Gastrocnemius medialis (tissue), 4 donors: ENCODE data around the gene PPP1R27. TPM values are rescaled to one million over a fixed set of nuclear protein-coding genes. Genes with fewer than 3 reads are reported as not detected.

ENCODE experiments used
- ATAC-seq, 2 donors: fragments of 150-250 bp; one replicate each; pipeline ENCODE4 v1.9.1; 2016
- DNase-seq, 2 donors: peaks; one replicate each; pipeline ENCODE4 v3.0.0-alpha.2; 2019
- H3K27ac ChIP-seq, 4 donors: fragments of 200-600 bp; sonication (generic); 1 replicate in 1 of 4; 2 replicates in 3 of 4; pipeline ENCODE4 v1.5.1; 2016 to 2018; ENCODE audit warnings: mild to moderate bottlenecking in 2 of 4, moderate library complexity in 1 of 4
- H3K27me3 ChIP-seq, 3 donors: fragments of 200-600 bp; sonication (generic) in 2 of 3; 1 replicate in 1 of 3; 2 replicates in 2 of 3; pipeline versions ENCODE4 v1.5.1 to v1.6.0; 2016 to 2019; ENCODE audit warnings: mild to moderate bottlenecking in 1 of 3, moderate library complexity in 1 of 3
- H3K36me3 ChIP-seq, 2 donors: fragments of 200-600 bp; sonication (generic) in 1 of 2; one replicate each; pipeline ENCODE4 v1.5.1; 2017 to 2018
- H3K4me1 ChIP-seq, 2 donors: fragments of 200-600 bp; sonication (generic) in 1 of 2; one replicate each; pipeline ENCODE4 v1.5.1; 2016 to 2017; ENCODE audit warnings: mild to moderate bottlenecking in 2 of 2
- H3K4me3 ChIP-seq, 4 donors: fragments of 200-600 bp; sonication (generic) in 3 of 4; 1 replicate in 1 of 4; 2 replicates in 3 of 4; pipeline ENCODE4 v1.5.1; 2016 to 2019; ENCODE audit warnings: mild to moderate bottlenecking in 2 of 4
- H3K9me3 ChIP-seq, 3 donors: fragments of 200-600 bp; sonication (generic) in 2 of 3; 1 replicate in 1 of 3; 2 replicates in 2 of 3; pipeline ENCODE4 v1.5.1; 2016 to 2019
- CTCF ChIP-seq, 5 experiments: fragments of 450-650 bp in 3 of 5; fragments of 200-600 bp in 2 of 5; sonication (generic) in 2 of 5; IDR thresholded peaks in 4 of 5; conservative IDR thresholded peaks in 1 of 5; 1 replicate in 4 of 5; 2 replicates in 1 of 5; pipeline ENCODE4 v1.5.1; 2016 to 2019; ENCODE audit warnings: antibody characterized with exemption in 5 of 5, mild to moderate bottlenecking in 3 of 5, moderate library complexity in 3 of 5
- POLR2A ChIP-seq, 2 donors: fragments of 450-650 bp; IDR thresholded peaks; one replicate each; pipeline ENCODE4 v1.6.1; 2017; ENCODE audit warnings: antibody characterized with exemption in 2 of 2, mild to moderate bottlenecking in 2 of 2, moderate library complexity in 2 of 2
- in situ Hi-C, 4 donors: fragments of 200-750 bp; cut with MboI; loops; one replicate each; pipeline versions ENCODE4 v1.15.0 to v1.8.0; 2017; ENCODE audit warnings: low sequenced_read_pairs in 4 of 4
- intact Hi-C: fragments of 100-400 bp; cut with DNase I; formaldehyde crosslinking; loops from one replicate; pipeline ENCODE4 v1.15.1; 2023; ENCODE audit warnings: low total_unique reads
- total RNA-seq, 4 donors: library from RNA; depleted of rRNA; stranded (reverse); fragments of >200 nt; gene quantifications; one replicate each; pipeline versions ENCODE4 v1.1.0 to v1.2.3, GENCODE V29; 2016

Gene PPP1R27
- total RNA-seq, 4 donors from 2014 or later, result 245 to 708 (median 400) TPM

- intact Hi-C loops (no loop called here), in situ Hi-C loops (no loop called here)
- no peak for TF ChIP-seq CTCF (IDR thresholded peaks at IDR 0.05 in 4 of 5, conservative IDR thresholded peaks at IDR 0.05 in 1 of 5)
- peak in 1 of 2 donors; percentile 13 for TF ChIP-seq POLR2A (IDR thresholded peaks at IDR 0.05)
- Histone ChIP-seq H3K36me3 (peaks cover 0 to 48% of the 10 kb centered on the region in 2 donors), H3K27me3 (no peaks in the 10 kb centered on the region), H3K4me1 (peaks cover 53% of the 10 kb centered on the region in 2 donors), H3K9me3 (no peaks in the 10 kb centered on the region), H3K4me3 (no peak overlapping the region), H3K27ac (peak overlapping the region; percentile 98 to 99 (median 99))
- DNase-seq (peak in 1 of 2 donors; percentile 72), ATAC-seq (peak; percentile 3 to 16)
These were observed 8.1 kb upstream of the PPP1R27 start for GRCh38 chr17:81842725-81843504.

GRCh38 chr17:81842378-81842724 lies 7.5 kb upstream of the PPP1R27 start:
- intact Hi-C loops (no loop called here), in situ Hi-C loops (no loop called here)
- H3K4me1 ChIP-seq, result peaks cover 57 to 59% of the 10 kb centered on the region in 2 donors
- no peak for ATAC-seq
- DNase-seq, result no peak
- H3K27ac ChIP-seq, result peak overlapping the region; percentile 98 to 99 (median 99)
- H3K9me3 ChIP-seq, result no peaks in the 10 kb centered on the region
- TF ChIP-seq CTCF (IDR thresholded peaks at IDR 0.05 in 4 of 5, conservative IDR thresholded peaks at IDR 0.05 in 1 of 5), result no peak
- no peak for TF ChIP-seq POLR2A (IDR thresholded peaks at IDR 0.05)
- no peaks in the 10 kb centered on the region for H3K27me3 ChIP-seq
- no peak overlapping the region for H3K4me3 ChIP-seq
- peaks cover 0 to 42% of the 10 kb centered on the region in 2 donors for H3K36me3 ChIP-seq

GRCh38 chr17:81841866-81842265 lies 7.0 kb upstream of the PPP1R27 start:
- ATAC-seq, result no peak
- peak overlapping the region; percentile 98 to 99 (median 99) for H3K27ac ChIP-seq

More at GRCh38 chr17:81841866-81842265, 7.0 kb upstream of the PPP1R27 start:
- no peak for DNase-seq
- intact Hi-C loops (loop anchor here (1.0 to 2.0 kb wide), 2 partner anchors 19 to 45 kb away; no protein-coding TSS in a partner anchor), in situ Hi-C loops (no loop called here)
- Histone ChIP-seq H3K9me3 (no peaks in the 10 kb centered on the region), H3K4me1 (peaks cover 62 to 64% of the 10 kb centered on the region in 2 donors), H3K4me3 (peak overlapping the region in 1 of 4 donors; percentile 40), H3K27me3 (no peaks in the 10 kb centered on the region), H3K36me3 (peaks cover 0 to 37% of the 10 kb centered on the region in 2 donors)
- TF ChIP-seq POLR2A (IDR thresholded peaks at IDR 0.05) (no peak), CTCF (IDR thresholded peaks at IDR 0.05 in 4 of 5, conservative IDR thresholded peaks at IDR 0.05 in 1 of 5) (no peak)
